Right cardiac atrium (tissue), 5 donors: ENCODE results near the gene CKB. TPM values are rescaled to one million over a fixed set of nuclear protein-coding genes. Genes with fewer than 3 reads are reported as not detected.
"Not testable (repeated sequence)": the region's sequence is repeated elsewhere in the genome, so short reads cannot be mapped to it uniquely, and the experiment has no call there.

ENCODE experiments used
- ATAC-seq, 2 donors: fragments of 200-7000 bp; cut with Tn5 transposase; one replicate each; pipeline versions ENCODE4 v1.8.0 to v1.9.1; 2020; ENCODE audit warnings: moderate library complexity in 2 of 2, mild to moderate bottlenecking in 1 of 2
- DNase-seq, 3 donors: peaks; one replicate each; pipeline ENCODE4 v3.0.0-alpha.2; 2020
- H3K27ac ChIP-seq: one replicate; pipeline ENCODE4 v1.5.1; 2013; ENCODE audit warnings: mild to moderate bottlenecking, low read length, control low read depth, moderate library complexity
- H3K27me3 ChIP-seq: one replicate; pipeline ENCODE4 v1.6.1; 2013; ENCODE audit not compliant: control insufficient read depth, insufficient read depth
- H3K4me1 ChIP-seq: one replicate; pipeline ENCODE4 v1.6.1; 2013; ENCODE audit warnings: low read length; ENCODE audit not compliant: control insufficient read depth, insufficient read depth
- H3K4me3 ChIP-seq: one replicate; pipeline ENCODE4 v1.5.1; 2013; ENCODE audit warnings: low read length, control low read depth
- H3K9me3 ChIP-seq: one replicate; pipeline ENCODE4 v1.6.1; 2013; ENCODE audit warnings: low read length; ENCODE audit not compliant: control insufficient read depth
- WGBS: extraction: QIAGEN DNeasy Blood & Tissue Kit; methylation state at CpG from one replicate; pipeline ENCODE4 v1.1.7; 2013; 5-methylcytosine and 5-hydroxymethylcytosine counted together
- intact Hi-C, 4 donors: fragments of 100-400 bp; cut with DNase I; formaldehyde crosslinking; loops; one replicate each; pipeline versions ENCODE4 v1.11.0 to v1.14.0; 2022 to 2023
- polyA plus RNA-seq: library from polyadenylated mRNA; stranded (reverse); fragments of 200-250 nt; gene quantifications from one replicate; pipeline ENCODE4 v1.2.3, GENCODE V29; 2013
- total RNA-seq, 4 donors: library from RNA; stranded (reverse); fragmentation: NEBNext Ultra II Directional; extraction: Animal tissue kit (Norgen Biotek cat#: 25700); gene quantifications; one replicate each; pipeline ENCODE4 v1.2.1, GENCODE V29; 2021
- donor health status: healthy with polysubstance abuse.
- donor health status: DM: no; HTN: yes; CAD: no.
- donor health status: DM: no; HTN: no; CAD: no.
- donor health status: DM: no; HTN: yes; CAD: no; lungs with severe emphysema.
- donor health status: DM: yes; HTN: yes; CAD: no.

The CKB gene
- total and polyA plus RNA-seq, 5 donors = 478 to 843 (median 594) TPM

DNA sequence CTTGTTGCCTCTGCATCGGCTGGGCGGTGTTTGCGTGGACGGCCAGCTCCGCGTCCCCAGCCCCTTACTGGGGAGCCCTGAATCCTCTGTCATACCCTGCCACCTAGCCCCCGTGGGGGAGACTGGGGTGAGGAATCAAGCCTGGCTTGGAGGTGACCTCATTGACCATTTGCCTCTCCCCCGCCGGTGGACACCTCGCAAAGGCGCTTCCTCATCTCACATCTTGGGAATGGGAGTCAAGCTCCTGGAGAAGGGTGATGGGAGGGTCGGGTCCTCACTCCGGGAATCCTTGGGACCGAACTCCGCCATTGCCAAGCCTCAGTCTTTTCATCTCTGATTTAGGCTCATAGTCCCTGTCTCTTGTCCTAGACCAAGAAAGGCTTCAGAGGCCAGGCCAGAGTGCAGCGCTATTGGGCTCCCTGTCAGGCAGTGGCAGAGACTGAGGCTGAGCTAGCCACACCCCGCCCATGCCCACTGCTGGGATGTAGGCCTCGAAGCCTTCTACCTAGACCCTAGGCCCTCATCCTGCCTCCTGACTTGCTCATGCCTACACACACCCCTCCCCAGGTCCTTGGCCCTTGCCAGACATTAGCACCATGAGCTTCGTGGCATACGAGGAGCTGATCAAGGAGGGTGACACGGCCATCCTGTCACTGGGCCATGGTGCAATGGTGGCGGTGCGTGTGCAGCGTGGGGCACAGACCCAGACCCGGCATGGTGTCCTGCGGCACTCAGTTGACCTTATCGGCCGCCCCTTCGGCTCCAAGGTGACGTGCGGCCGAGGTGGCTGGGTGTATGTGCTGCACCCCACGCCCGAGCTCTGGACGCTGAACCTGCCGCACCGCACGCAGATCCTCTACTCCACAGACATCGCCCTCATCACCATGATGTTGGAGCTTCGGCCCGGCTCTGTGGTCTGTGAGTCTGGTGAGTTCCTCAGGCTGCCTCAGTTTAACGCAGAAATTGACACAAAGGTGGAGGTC lies 7.0 kb upstream of the CKB start:
- ATAC-seq = no peak
- intact Hi-C loops = no loop called here
- DNase-seq = peak in 2 of 3 donors; percentile 14 to 67
- Histone ChIP-seq H3K27me3 (no peaks in the 10 kb centered on the region), H3K27ac (peak overlapping the region; percentile 57), H3K4me1 (peaks cover 2% of the 10 kb centered on the region), H3K4me3 (peak overlapping the region; percentile 83), H3K9me3 (no peaks in the 10 kb centered on the region)
- 49% methylated on average over 42 of the region's 42 CpGs for WGBS

- ATAC-seq = peak; percentile 82 to 88
- WGBS = under 1% methylated on average over 69 of the region's 70 CpGs
- intact Hi-C loops = no loop called here
- H3K27me3 ChIP-seq = no peaks in the 10 kb centered on the region
- H3K9me3 ChIP-seq = no peaks in the 10 kb centered on the region
- peaks cover 2% of the 10 kb centered on the region for H3K4me1 ChIP-seq
- peak within 1 kb of the TSS; percentile 83 for H3K4me3 ChIP-seq
- DNase-seq = peak; percentile 91 to 96 (median 95)
- peak within 1 kb of the TSS; percentile 95 for H3K27ac ChIP-seq
Measured at GRCh38 chr14:103528587-103529382, 6.2 kb upstream of the CKB start, which contains the start of gene TRMT61A. TSS of gene TRMT61A (plus strand) at chr14:103529196. CDS start at chr14:103529979, 783 bp downstream.

- Histone ChIP-seq H3K9me3 (no peaks in the 10 kb centered on the region), H3K4me3 (peak overlapping the region; percentile 83), H3K27ac (peak overlapping the region; percentile 95), H3K27me3 (no peaks in the 10 kb centered on the region), H3K4me1 (peaks cover 2% of the 10 kb centered on the region)
- DNase-seq (peak in 2 of 3 donors; percentile 18 to 65), ATAC-seq (peak; percentile 17 to 48)
- intact Hi-C loops = no loop called here
- 27% methylated on average over 10 of the region's 10 CpGs for WGBS
Measured at GRCh38 chr14:103528146-103528586, 5.5 kb upstream of the CKB start.

GRCh38 chr14:103527408-103528145 lies 4.9 kb upstream of the CKB start:
- H3K27me3 ChIP-seq = no peaks in the 10 kb centered on the region
- H3K9me3 ChIP-seq = no peaks in the 10 kb centered on the region
- peak overlapping the region; percentile 95 for H3K27ac ChIP-seq
- H3K4me1 ChIP-seq = peaks cover 2% of the 10 kb centered on the region
- H3K4me3 ChIP-seq = no peak overlapping the region
- ATAC-seq (no peak), DNase-seq (peak; percentile 11 to 59 (median 42))
- intact Hi-C loops = no loop called here
- WGBS = 78% methylated on average over 14 of the region's 14 CpGs

DNA sequence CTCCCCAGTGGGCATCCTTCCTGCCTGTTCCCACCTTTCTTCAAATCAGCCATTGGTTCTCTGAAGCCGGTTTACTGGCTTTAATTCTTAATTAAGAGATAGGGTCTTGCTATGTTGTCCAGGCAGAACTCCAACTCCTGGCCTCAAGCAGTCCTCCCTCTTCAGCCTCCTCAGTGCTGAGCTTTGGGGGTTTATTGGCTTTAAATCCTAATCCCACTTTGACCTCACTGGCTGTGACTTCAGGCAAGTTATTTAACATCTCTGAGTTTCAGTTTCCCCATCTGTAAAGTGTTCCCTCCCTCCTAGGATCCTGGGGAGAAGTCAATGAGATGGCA lies 4.3 kb upstream of the CKB start:
- H3K27me3 ChIP-seq = no peaks in the 10 kb centered on the region

DNA sequence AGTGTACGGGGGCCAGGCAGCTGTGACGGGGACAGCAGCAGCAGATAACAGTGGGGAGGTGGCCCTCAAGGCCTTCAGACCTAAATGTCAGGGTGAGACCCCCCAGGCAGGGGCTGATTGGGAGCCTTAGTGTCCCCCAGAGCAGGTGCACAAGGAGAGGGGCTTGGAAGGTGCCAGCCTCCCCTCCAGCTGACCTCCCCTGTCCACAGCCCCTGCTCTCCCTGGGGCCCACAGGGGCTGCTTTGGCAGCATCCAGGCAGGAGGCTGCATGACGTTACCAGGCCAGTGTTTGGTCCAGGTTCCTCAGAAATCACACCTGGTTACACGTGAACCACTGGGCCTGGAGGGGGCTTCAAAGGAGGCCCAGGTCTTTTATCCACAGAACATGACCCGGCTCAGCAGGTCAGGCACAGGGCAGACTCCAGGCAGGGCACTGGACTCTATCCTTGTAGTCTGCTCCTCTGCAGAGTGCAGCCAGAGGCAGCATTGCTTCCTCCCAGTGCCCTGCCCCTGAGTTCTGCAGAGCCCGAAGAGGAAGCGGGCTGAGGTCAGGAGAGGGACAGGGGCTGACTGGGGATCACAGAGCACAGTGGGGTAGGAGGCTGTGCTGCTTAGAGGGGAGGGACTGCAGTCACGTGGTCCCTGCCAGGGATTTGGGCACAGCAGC lies 3.8 kb upstream of the CKB start:
- no peak overlapping the region for H3K27ac ChIP-seq
- no peaks in the 10 kb centered on the region for H3K9me3 ChIP-seq
- intact Hi-C loops = no loop called here
- H3K27me3 ChIP-seq = no peaks in the 10 kb centered on the region
- no peak overlapping the region for H3K4me3 ChIP-seq
- 70% methylated on average over 8 of the region's 8 CpGs for WGBS
- no peak for ATAC-seq
- peaks cover 2% of the 10 kb centered on the region for H3K4me1 ChIP-seq
- DNase-seq = peak; percentile 15 to 60 (median 55)

More for the DNA sequence above, 4.3 kb upstream of the CKB start:
- Histone ChIP-seq H3K4me1 (peaks cover 2% of the 10 kb centered on the region), H3K4me3 (no peak overlapping the region), H3K27ac (peak overlapping the region; percentile 95), H3K9me3 (no peaks in the 10 kb centered on the region)
- ATAC-seq (no peak), DNase-seq (no peak)
- WGBS = 60% methylated on average over 1 of the region's 1 CpG
- intact Hi-C loops = no loop called here

DNA sequence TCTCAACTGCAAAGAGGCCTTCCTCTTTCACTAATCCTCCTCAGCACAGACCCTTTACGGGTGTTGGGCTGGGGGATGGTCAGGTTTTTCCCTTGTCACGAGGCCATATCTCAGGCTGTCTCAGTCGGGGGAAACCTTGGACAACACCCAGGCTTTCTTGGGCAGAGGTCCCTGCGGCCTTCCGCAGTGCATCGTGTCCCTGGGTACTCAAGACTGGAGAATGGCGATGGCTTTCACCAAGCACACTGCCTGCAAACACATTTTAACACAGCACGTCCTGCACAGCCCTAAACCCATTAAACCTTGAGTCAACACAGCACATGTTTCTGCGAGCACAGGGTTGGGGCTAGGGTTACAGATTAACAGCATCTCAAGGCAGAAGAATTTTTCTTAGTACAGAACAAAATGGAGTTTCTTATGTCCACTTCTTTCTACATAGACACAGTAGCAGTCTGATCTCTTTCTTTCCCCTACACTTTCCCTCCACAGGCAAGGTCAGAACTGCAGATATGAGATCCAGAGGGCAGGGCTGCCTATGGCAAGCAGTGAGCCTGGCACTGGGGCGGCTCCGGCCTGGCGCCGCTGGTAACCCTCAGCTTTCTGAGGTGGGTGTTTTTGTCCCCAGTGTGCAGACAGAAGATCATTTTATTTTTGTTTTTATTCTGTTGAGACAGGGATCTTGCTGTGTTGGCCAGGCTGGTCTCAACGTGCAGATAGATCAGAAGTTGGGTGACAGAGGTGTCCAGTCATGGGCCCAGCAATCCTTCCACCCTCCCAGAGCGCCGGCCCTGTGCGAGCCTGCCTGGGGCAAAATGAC lies 3.0 kb upstream of the CKB start:
- intact Hi-C loops, H3K27ac ChIP-seq, H3K4me1 ChIP-seq, H3K4me3 ChIP-seq, H3K9me3 ChIP-seq, ATAC-seq, H3K27me3 ChIP-seq: not testable (repeated sequence)
- peak in 2 of 3 donors; percentile 46 to 49 for DNase-seq
- 61% methylated on average over 17 of the region's 17 CpGs for WGBS

GRCh38 chr14:103524002-103524935 lies 1.6 kb upstream of the CKB start:
- H3K4me1 ChIP-seq = peaks cover 3% of the 10 kb centered on the region
- DNase-seq = peak; percentile 20 to 60 (median 55)

GRCh38 chr14:103523575-103523954 lies 935 bp upstream of the CKB start:
- no peak overlapping the region for H3K4me3 ChIP-seq
- ATAC-seq (no peak), DNase-seq (peak in 1 of 3 donors; percentile 26)
- H3K27ac ChIP-seq = no peak overlapping the region
- WGBS = 47% methylated on average over 10 of the region's 10 CpGs
- H3K4me1 ChIP-seq = peaks cover 3% of the 10 kb centered on the region
- intact Hi-C loops = no loop called here
- no peaks in the 10 kb centered on the region for H3K27me3 ChIP-seq
- no peaks in the 10 kb centered on the region for H3K9me3 ChIP-seq

More at GRCh38 chr14:103524002-103524935, 1.6 kb upstream of the CKB start:
- Histone ChIP-seq H3K27ac (no peak overlapping the region), H3K4me3 (no peak overlapping the region), H3K9me3 (no peaks in the 10 kb centered on the region), H3K27me3 (no peaks in the 10 kb centered on the region)
- no peak for ATAC-seq
- intact Hi-C loops = no loop called here
- WGBS = 79% methylated on average over 12 of the region's 12 CpGs
